ENCODE results near the gene BRSK2. TPM values are rescaled to one million over a fixed set of nuclear protein-coding genes. Genes with fewer than 3 reads are reported as not detected.

BRSK2 gene
- total RNA-seq, 1 donor: 0.36 TPM

DNA sequence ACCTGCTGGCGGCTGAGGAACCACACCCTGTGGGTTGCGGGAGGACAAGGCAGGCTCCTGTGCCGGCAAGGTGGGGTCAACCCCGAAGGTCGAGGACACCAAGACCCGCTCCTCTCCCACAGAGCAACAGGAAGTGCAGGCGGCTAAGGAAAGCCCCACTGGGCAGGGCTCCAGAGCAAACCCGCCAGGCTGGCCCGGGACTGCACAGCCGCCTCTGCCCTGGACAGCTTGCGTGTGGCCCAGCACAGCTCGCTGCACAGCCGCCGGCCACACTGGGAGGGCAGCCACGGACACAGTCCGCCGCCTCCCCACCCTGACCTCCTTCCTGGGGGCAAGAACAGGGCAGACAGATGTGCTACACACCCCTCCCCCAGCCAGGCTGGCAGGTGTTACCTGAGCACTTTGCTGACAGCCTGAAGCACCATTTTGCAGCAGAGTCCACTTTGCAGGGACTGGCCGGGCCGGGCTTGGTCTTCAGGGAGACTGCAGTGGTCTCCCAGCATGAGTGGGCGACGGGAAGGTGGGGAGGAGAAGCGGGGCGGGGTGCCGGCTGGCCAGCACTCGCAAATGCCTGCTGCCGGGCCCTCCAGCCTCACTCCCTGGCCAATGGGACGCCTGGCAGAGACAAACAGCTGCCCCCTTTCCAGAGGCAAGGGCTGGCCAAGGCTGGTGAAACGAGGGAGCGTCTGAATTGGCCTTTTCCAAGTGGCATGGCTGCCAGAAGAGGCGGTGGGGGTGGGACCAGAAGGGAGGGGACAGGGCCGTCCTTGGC lies 96.5 kb downstream of the BRSK2 start, which contains the start of gene MOB2:
TSS of gene MOB2 (minus strand) at position 726 of the 772 bp plus-strand sequence. CDS start at position 503, 223 bp downstream.
- TF ChIP-seq, protein P1, sequence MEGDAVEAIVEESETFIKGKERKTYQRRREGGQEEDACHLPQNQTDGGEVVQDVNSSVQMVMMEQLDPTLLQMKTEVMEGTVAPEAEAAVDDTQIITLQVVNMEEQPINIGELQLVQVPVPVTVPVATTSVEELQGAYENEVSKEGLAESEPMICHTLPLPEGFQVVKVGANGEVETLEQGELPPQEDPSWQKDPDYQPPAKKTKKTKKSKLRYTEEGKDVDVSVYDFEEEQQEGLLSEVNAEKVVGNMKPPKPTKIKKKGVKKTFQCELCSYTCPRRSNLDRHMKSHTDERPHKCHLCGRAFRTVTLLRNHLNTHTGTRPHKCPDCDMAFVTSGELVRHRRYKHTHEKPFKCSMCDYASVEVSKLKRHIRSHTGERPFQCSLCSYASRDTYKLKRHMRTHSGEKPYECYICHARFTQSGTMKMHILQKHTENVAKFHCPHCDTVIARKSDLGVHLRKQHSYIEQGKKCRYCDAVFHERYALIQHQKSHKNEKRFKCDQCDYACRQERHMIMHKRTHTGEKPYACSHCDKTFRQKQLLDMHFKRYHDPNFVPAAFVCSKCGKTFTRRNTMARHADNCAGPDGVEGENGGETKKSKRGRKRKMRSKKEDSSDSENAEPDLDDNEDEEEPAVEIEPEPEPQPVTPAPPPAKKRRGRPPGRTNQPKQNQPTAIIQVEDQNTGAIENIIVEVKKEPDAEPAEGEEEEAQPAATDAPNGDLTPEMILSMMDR (IDR thresholded peaks at IDR 0.05; ENCODE audit: insufficient read depth, low read length): no peak
- no peak for DNase-seq (ENCODE audit: low read depth)
- H3K4me3 ChIP-seq (ENCODE audit: low read depth, low read length): no peak within 1 kb of the TSS

GRCh38 chr11:1487091-1487850 lies 97.5 kb downstream of the BRSK2 start:
- no peak for DNase-seq (ENCODE audit: low read depth)
- TF ChIP-seq, protein P1 (IDR thresholded peaks at IDR 0.05; ENCODE audit: insufficient read depth, low read length): no peak
- H3K4me3 ChIP-seq (ENCODE audit: low read depth, low read length): no peak overlapping the region

DNA sequence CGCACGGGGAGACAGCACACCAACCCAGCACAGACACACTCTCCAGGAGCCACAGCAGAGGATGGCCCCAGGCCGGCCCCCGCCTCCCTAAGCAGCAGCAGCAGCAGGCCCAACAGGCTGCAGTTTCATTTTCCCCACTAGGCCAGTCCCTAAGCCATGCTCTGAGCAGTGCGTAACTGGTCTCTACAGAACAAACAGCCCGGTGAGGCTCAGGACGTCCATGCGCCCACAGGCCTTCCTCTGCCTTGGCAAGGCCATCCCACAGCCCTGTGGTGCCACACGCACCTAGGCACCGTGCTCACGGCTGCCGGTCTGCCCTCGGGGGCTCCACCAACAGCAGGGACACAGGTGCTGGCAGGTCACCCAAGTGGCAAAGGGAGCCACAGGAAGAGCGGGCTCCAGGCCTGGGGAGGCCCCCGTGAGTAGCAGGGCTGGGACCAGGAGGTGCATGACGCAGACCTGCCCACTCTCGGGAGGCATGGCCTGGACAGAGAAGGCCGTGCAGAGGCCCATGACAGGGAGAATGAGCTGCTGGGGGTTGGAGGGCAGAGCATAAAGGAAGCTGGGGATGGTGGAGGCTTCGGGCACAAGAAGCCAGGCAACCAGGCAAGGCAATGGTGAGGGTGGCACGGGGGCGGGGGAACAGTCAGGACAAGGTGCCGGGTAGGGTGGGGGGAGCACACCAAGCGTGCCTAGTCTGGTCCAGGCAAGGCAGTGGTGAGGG lies 98.3 kb downstream of the BRSK2 start:
- no peak overlapping the region for H3K4me3 ChIP-seq (ENCODE audit: low read depth, low read length)
- TF ChIP-seq, protein P1 (IDR thresholded peaks at IDR 0.05; ENCODE audit: insufficient read depth, low read length): no peak
- DNase-seq (ENCODE audit: low read depth): no peak

DNA sequence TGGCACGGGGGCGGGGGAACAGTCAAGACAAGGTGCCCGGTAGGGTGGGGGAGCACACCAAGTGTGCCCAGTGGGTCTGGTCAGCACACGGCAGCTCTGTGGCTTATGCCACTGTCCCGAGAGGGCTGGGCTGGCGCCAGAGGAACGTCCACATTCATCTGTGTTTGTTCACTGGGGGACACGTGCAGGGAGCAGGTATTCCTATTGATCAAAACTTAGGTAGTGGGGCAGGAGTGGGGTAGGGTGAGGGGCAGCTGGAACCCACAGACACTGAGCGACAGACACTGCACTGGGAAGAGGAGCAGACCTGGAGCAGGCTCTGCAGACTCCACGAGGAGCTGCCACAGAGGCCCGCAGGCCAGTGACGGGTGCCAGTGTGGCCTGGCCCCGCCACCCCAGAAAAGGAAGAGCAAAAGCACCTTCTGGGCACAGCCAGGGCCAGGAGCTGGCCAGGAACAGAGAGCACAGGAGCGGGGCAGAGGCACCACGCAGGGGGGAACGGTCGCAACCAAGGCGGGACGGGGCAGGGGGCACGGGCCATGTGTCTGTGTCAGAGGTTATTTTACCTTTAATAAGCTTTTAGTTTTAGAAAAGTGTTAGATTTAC lies 98.9 kb downstream of the BRSK2 start:
- TF ChIP-seq, protein P1 (IDR thresholded peaks at IDR 0.05; ENCODE audit: insufficient read depth, low read length): no peak
- DNase-seq (ENCODE audit: low read depth): no peak
- no peak overlapping the region for H3K4me3 ChIP-seq (ENCODE audit: low read depth, low read length)

- TF ChIP-seq, protein P1 (IDR thresholded peaks at IDR 0.05; ENCODE audit: insufficient read depth, low read length): no peak
- DNase-seq (ENCODE audit: low read depth): no peak
- no peak overlapping the region for H3K4me3 ChIP-seq (ENCODE audit: low read depth, low read length)
Measured at GRCh38 chr11:1490651-1491050, 100.9 kb downstream of the BRSK2 start.

DNA sequence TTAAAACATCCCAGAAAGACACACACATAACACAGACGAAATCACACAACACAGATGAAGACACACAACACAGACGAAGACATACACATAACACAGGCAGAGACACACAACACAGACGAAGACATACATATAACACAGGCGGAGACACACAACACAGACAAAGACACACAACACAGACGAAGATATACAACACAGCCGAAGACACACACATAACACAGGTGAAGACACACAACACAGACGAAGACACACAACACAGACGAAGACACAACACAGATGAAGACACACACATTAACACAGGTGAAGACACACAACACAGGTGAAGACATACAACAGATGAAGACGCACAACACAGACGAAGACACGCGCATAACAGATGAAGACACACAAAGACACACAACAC lies 101.6 kb downstream of the BRSK2 start:
- no peak overlapping the region for H3K4me3 ChIP-seq (ENCODE audit: low read depth, low read length)
- TF ChIP-seq, protein P1 (IDR thresholded peaks at IDR 0.05; ENCODE audit: insufficient read depth, low read length): no peak
- DNase-seq (ENCODE audit: low read depth): no peak
